Cardiac fibroblast (primary cell): ENCODE measurements around the gene MDFIC.

Source experiments
- DNase-seq, 2 donors: peaks; one replicate each; pipeline versions ENCODE4 v3.0.0 to v3.0.0-alpha.2; 2010; ENCODE audit warnings: low read depth in 2 of 2
- H3K4me3 ChIP-seq, 2 donors: replicated peaks in 1 of 2; 1 replicate in 1 of 2; 2 replicates in 1 of 2; pipeline ENCODE4 v1.5.1; 2011; ENCODE audit warnings: low read depth in 2 of 2, low read length in 2 of 2, mild to moderate bottlenecking in 2 of 2, moderate library complexity in 1 of 2
- CTCF ChIP-seq: IDR thresholded peaks from one replicate; pipeline ENCODE4 v1.5.1; 2011; ENCODE audit warnings: low read depth, mild to moderate bottlenecking, low read length, inconsistent platforms

MDFIC gene

GRCh38 chr7:115047958-115048720 lies 126.2 kb downstream of the MDFIC start:
- peak; percentile 59 to 73 for DNase-seq
- no peak for TF ChIP-seq CTCF
- no peak overlapping the region for H3K4me3 ChIP-seq

GRCh38 chr7:115052706-115053105 lies 130.8 kb downstream of the MDFIC start:
- no peak for TF ChIP-seq CTCF
- DNase-seq: no peak
- no peak overlapping the region for H3K4me3 ChIP-seq

GRCh38 chr7:115054478-115055065 lies 132.7 kb downstream of the MDFIC start:
- no peak for TF ChIP-seq CTCF
- DNase-seq: no peak

GRCh38 chr7:115056019-115056418 lies 134.1 kb downstream of the MDFIC start:
- no peak overlapping the region for H3K4me3 ChIP-seq
- TF ChIP-seq CTCF: no peak
- no peak for DNase-seq

More at GRCh38 chr7:115054478-115055065, 132.7 kb downstream of the MDFIC start:
- no peak overlapping the region for H3K4me3 ChIP-seq

GRCh38 chr7:115058726-115059125 lies 136.8 kb downstream of the MDFIC start:
- no peak overlapping the region for H3K4me3 ChIP-seq
- TF ChIP-seq CTCF: no peak
- no peak for DNase-seq

- no peak for TF ChIP-seq CTCF
- peak in 1 of 2 donors; percentile 65 for DNase-seq
- H3K4me3 ChIP-seq: no peak overlapping the region
Measured at GRCh38 chr7:115059321-115059720, 137.4 kb downstream of the MDFIC start.
